CD4-positive, alpha-beta T cell treated with Interleukin-10 for 1 hour (primary cell): ENCODE data around the gene CNTD1.
A peak's percentile ranks its signal among the peaks of the same experiment; 100 is the strongest.

Experiments
- DNase-seq: peaks from one replicate; pipeline ENCODE4 v3.0.0-alpha.2; 2020

The CNTD1 gene

GRCh38 chr17:42806249-42806648 is 7.6 kb downstream of the CNTD1 start:
- no peak for DNase-seq

- DNase-seq: no peak
These were observed 10.6 kb downstream of the CNTD1 start for GRCh38 chr17:42809250-42809649.

GRCh38 chr17:42814633-42815399 is 16.2 kb downstream of the CNTD1 start:
- DNase-seq: no peak

DNA sequence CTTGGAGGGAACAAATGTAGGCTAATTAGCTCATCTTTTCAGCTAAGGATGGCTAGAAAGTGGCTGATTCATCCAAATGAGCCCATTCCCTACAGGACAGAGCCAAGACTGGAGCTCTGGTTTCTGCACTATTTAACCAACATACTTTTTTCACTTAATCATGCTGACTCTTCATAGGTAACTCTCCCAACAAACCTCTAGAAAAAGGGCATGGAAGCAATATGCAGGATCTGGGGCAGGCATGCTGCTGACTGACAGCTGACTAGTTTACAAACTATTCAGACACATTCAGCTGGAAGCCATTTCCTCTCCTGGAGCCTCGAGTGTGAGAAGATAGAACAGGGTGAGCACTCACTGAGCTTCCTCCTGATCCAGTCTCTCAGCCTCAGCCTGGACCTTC is 19.2 kb downstream of the CNTD1 start:
- no peak for DNase-seq

DNA sequence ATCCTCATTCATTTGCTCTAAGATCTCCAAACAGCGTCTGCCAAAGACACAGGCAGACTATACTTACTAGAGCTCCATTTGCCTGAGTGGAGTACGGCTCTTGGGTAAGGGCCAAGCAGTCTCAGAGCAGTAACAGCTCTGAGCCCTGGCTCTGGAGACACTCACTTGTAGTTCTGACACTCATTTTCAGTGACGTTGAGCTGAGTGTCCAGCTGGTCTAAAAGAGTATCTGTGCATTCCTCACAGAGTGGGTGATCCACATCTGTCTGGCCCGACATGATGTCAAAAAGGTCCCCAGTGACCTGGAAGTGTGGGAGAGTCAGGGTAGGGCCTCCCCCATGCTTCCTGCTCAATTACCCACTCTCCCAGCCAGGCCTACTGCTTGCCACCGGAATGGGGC is 19.7 kb downstream of the CNTD1 start:
- DNase-seq: no peak

- DNase-seq: peak; percentile 73
These were observed 21.4 kb downstream of the CNTD1 start for GRCh38 chr17:42819939-42820535.

GRCh38 chr17:42821176-42821575 is 22.5 kb downstream of the CNTD1 start:
- DNase-seq: no peak

GRCh38 chr17:42827472-42827871 is 28.8 kb downstream of the CNTD1 start:
- no peak for DNase-seq

DNA sequence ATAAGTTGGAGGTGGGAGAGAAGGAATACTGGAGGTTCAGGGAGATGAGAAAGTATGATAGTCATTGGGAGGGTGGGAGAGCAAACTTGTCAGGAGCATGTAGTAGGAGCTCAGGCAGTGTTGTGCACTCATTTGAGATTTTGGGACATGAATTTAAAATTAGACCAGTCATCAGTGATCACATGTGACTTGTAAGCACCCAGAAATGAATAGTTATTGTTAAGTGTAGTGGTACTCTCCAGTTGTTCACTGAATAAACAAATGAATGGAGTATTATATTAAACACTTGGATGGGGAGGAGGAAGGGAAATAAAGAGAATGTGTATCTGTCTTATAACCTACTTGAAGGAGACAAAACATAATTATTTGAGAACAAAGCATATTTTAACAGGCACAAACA is 32.3 kb downstream of the CNTD1 start:
- no peak for DNase-seq

- DNase-seq: no peak
These were observed 33.7 kb downstream of the CNTD1 start for GRCh38 chr17:42832213-42832933.

DNA sequence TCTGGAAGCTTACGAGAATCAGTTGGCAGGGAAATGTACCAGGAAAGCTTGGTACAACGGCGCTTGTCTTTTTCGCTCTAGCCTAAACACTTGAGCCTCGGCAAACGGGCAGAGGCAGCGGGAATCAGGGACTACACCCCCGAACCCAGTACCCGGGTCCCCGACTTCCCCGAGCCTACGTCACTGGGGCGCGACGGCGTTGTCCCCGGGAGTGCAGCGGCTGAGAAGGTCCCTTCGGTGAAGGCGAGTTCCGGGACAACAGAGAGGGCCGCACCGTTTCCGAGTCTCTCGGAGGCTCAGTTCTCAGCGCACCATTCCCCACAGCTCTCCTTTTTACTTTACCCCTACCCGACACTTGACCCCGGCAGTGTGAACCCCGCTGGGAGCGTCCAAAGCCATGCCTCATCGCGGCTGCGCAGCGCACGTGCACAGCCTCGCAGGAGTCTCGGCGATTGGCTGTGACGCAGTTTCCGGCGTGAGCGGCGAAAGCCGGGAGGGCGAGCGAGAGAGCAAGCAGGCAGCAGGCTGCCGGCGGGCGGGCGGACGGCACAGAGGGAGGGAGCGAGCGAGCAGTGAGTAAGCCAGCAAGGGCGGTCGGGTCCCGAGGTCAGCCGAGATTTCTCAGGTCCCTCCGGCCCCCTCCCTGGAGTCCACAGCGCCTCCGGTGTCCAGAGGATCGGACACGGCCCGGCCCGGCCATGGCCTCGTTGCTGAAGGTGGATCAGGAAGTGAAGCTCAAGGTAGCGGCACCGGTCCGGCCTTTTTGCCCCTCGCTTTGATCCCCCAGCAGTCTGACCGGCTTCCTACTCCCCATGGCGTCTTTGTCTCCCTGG is 34.5 kb downstream of the CNTD1 start, which contains the start of gene PSME3:
PSME3 (plus strand) TSS at position 464 of the 833 bp plus-strand sequence; CDS start at position 699, 235 bp downstream.
- DNase-seq: peak; percentile 91

DNA sequence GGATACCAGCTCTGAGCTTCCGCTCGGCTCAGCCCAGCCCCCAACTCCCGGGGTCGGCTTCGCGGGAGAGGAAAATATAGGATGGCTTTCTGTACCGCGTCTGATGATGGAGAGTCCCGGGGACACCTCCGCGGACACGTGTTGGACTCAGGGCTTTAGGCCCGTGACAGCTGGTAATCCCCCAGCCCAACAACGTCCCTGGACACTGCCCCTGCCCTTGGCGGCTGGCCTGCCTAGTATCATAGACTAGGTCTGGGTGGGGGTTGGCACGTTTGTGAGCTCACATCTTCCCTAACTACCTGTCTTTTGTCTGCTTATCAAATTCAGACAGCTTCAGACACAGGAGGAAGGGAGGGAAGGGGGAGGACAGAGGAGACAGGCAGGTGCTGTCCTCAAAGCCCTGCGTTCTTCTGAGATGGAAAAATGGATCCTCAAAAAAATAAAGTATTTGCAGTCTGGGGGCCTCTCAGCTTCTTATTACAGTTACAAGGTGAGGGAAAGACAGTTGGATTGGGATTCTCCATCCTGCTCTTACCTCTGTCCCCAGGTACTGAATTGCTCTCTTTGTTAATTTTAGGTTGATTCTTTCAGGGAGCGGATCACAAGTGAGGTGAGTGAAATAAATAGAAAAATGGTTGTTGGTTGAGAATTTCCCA is 35.2 kb downstream of the CNTD1 start:
- DNase-seq: no peak

- DNase-seq: no peak
These were observed 37.1 kb downstream of the CNTD1 start for GRCh38 chr17:42835732-42836131.

- DNase-seq: no peak
These were observed 43.5 kb downstream of the CNTD1 start for GRCh38 chr17:42841975-42842685.

DNA sequence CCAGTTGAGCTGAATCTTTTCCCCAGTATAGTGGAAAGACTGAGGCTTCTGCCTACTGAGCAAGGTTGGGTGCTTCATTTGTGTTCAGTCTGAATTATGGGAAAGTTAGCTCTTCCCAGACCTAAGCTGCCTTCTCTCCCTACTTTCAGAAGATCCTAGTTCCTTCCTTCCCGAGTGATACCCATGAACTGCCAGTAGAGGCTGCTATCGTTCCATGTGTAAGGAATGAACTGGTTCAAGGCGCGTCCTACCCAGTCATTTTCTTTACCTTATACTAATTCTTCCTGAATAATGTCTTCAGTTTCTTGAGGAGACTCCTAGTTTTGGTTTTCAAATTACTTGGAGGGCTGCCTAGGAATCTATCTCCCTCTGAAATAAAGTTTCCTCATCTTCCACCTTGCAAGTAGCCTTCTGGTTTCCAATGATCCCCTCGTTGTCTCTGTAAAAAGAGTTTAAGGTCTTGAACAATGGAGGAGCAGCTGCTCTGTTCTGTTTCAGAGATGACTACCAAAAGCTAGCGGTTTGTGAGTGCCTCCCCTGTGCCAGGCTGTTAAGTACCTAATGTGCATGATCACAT is 44.8 kb downstream of the CNTD1 start:
- peak; percentile 25 for DNase-seq

DNA sequence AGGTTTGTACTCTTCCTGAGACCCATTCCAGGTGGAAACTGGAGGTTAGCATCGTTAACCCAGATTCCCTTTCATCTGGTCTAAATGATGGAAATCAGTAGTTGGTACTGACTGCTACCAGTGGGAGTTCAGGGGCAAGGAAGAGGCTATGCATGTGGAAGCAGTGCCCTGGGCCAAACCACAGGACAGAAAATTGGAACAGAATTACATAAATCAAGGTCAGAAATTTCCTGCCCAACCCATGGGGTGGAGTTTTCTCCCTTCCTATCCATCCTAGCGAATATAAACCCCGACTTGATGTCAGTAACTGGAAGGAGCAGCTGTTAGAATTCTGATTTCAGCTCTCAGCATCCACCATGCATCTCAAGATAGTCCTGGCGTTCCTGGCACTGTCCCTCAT is 45.6 kb downstream of the CNTD1 start, which contains the start of gene AOC2:
AOC2 (plus strand) TSS at position 310 of the 400 bp plus-strand sequence; CDS start at position 357, 47 bp downstream.
- DNase-seq: no peak

GRCh38 chr17:42844761-42845555 is 46.3 kb downstream of the CNTD1 start:
- DNase-seq: no peak

- no peak for DNase-seq
These were observed 46.9 kb downstream of the CNTD1 start for GRCh38 chr17:42845556-42845917.

- DNase-seq: no peak
These were observed 47.4 kb downstream of the CNTD1 start for GRCh38 chr17:42845918-42846593.
